K562 treated with DMSO at 1 percent for 4 hours (cell line): Measurements from ENCODE around the gene LRRC2. TPM values are rescaled to one million over a fixed set of nuclear protein-coding genes. Genes with fewer than 3 reads are reported as not detected.

Experiments
- total RNA-seq: library from RNA; unstranded; fragments of 300-600 nt; gene quantifications from 2 replicates; pipeline ENCODE4 v1.2.3, GENCODE V29; 2022; ENCODE audit not compliant: insufficient read depth

LRRC2 gene, protein sequence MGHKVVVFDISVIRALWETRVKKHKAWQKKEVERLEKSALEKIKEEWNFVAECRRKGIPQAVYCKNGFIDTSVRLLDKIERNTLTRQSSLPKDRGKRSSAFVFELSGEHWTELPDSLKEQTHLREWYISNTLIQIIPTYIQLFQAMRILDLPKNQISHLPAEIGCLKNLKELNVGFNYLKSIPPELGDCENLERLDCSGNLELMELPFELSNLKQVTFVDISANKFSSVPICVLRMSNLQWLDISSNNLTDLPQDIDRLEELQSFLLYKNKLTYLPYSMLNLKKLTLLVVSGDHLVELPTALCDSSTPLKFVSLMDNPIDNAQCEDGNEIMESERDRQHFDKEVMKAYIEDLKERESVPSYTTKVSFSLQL
- total RNA-seq: not detected in 2 replicates

DNA sequence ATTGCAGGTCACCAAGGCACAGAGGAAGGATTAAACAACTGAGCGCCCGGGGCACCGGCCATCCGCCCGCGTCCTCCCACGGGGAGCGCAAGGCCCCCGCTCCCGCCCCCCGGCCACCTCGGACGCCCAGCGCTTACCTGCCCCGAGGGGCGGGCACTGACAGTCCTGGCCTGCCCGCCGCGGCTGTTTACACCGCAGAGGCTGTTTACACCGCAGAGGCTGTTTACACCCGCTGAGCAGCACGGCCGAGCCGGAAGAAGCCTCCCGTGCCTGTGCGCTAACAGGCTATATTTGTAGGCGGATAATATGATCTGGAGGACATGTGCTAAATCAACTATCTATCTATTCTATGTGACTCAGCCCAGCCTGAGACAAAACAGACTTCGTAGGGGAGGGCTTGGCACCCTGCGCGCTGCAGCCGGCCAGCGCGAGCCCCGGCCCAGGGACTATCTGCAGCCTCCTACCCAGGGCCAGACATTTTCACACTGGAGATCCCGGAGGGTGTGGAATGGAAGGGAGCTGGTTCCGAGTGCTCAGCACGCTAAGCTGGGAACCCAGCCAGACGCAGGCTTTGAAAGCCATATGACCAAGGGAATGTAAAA is at the start of gene LRRC2:
Gene LRRC2 (minus strand): TSS at position 263 of the 602 bp plus-strand sequence. CDS start 14,711 bp downstream, outside the sequence.

DNA sequence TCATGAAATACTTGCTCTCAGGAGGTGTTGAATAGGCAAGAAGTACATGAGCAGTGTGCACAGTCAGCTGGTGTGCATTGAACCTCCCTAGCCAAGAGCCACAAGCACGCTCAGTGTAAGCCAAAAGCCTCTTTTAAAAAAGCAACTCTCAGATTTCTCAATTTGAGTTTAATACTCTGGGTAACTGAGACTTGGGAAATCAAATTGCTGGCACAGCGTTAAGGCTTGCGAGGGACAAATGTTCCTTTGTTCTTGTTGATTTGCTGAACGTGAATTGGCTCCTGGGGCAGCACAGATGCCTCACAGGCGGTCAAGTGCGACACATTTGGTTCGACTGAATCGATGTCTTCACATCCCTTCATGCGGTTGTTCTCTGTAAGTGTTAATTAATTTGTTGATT is 46.2 kb upstream of the LRRC2 start, which contains the start of gene FAM240A:
Gene FAM240A (plus strand): TSS at position 202 of the 400 bp plus-strand sequence. CDS start 159 bp downstream, at position 361.

DNA sequence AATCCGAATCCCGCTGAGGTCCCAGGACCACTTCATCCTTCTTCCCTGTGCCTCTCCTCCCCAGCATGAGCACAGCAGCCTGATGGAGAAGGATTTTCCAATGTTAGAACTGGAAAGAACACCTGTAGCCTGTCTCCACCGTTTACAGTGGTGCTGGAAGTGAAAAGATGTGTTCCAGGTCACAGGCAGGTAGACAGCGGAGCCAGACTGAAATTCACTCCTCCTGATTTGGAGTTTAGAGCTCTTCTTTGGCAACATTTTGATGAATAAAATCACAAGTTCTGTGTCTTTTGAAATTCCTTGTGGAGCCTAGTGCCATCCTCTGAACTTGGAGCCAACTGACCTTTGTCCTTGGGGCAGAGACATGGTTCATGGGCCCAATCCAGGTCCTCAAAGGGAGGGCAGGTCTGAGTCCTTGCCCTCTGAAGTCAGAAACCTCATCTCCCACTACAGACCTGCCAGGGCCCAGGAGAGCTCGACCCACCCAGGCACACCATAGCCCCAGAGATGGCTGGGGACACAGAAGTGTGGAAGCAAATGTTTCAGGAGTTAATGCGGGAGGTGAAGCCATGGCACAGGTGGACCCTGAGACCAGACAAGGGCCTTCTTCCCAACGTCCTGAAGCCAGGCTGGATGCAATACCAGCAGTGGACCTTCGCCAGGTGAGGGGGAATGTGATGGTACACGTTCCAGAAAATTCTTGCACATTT is 68.4 kb downstream of the LRRC2 start, which contains the start of gene RTP3:
Gene RTP3 (plus strand): TSS at position 421 of the 710 bp plus-strand sequence. CDS start 87 bp downstream, at position 508.

Other genes with a start within 250 kb of the LRRC2 start
- gene CCR2, start 212.2 kb downstream of the LRRC2 start, total RNA-seq: not detected in 2 replicates
- gene CCR5, start 195.4 kb downstream of the LRRC2 start, total RNA-seq: not detected in 2 replicates
- 3.8 and 4.8 TPM in 2 replicates for gene CCRL2, start 159.0 kb downstream of the LRRC2 start, total RNA-seq
- gene LTF, start 101.4 kb downstream of the LRRC2 start, total RNA-seq: 0.24 TPM in 1 of 2 replicates, not detected in the other
- gene RTP3, start 68.3 kb downstream of the LRRC2 start, total RNA-seq: not detected in 2 replicates
- gene FAM240A, start 46.2 kb upstream of the LRRC2 start, total RNA-seq: not detected in 2 replicates
- gene ALS2CL, start 127.4 kb upstream of the LRRC2 start, total RNA-seq: not detected in 2 replicates
- not detected in 2 replicates for gene TMIE, start 135.1 kb upstream of the LRRC2 start, total RNA-seq
- gene PRSS50, start 151.6 kb upstream of the LRRC2 start, total RNA-seq: not detected in 2 replicates